Measurements from ENCODE around the gene RELA. TPM values are rescaled to one million over a fixed set of nuclear protein-coding genes. Genes with fewer than 3 reads are reported as not detected.

Gene RELA
- total RNA-seq, 4 donors from 2014 or later: 61.9 to 73.5 (median 67.5) TPM

GRCh38 chr11:65622011-65622410 lies 40.7 kb downstream of the RELA start:
- DNase-seq (ENCODE audit: low spot score in 2 of 2): no peak
- 92 to 93% methylated on average over 14 to 16 of the region's 16 CpGs for WGBS, 2 donors
- no peak overlapping the region for H3K4me3 ChIP-seq (ENCODE audit: low read depth, poor library complexity, severe bottlenecking)
- no peak for TF ChIP-seq CTCF (IDR thresholded peaks at IDR 0.05)
- no peak for TF ChIP-seq POLR2A (IDR thresholded peaks at IDR 0.05)
- intact Hi-C loops (cut with DNase I; ENCODE audit: low total_unique reads): no loop called here

DNA sequence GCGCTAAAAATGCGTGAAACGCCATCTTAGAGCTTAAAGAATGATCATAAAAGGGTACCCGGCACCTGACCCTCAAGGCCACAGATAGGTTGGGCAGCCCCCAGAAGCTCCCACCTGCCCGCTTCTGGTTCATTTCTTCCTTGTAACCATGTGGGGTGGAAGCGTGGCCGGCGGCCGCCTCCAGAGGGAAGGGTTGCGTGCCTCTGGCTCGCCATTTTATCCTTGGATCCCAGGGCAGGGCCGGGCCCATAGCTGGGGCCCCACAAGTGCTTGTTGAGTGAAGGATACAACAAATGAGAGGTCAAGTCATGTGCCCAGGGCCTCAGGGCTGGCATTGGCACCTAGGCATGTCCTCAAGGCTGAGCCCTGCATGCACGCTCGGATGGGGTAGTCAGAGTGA lies 41.3 kb downstream of the RELA start:
- H3K4me3 ChIP-seq (ENCODE audit: low read depth, poor library complexity, severe bottlenecking): no peak overlapping the region
- no peak for DNase-seq (ENCODE audit: low spot score in 2 of 2)
- no peak for TF ChIP-seq POLR2A (IDR thresholded peaks at IDR 0.05)
- no peak for TF ChIP-seq CTCF (IDR thresholded peaks at IDR 0.05)
- 92 to 97% methylated on average over 14 of the region's 14 CpGs for WGBS, 2 donors
- intact Hi-C loops (cut with DNase I; ENCODE audit: low total_unique reads): no loop called here

DNA sequence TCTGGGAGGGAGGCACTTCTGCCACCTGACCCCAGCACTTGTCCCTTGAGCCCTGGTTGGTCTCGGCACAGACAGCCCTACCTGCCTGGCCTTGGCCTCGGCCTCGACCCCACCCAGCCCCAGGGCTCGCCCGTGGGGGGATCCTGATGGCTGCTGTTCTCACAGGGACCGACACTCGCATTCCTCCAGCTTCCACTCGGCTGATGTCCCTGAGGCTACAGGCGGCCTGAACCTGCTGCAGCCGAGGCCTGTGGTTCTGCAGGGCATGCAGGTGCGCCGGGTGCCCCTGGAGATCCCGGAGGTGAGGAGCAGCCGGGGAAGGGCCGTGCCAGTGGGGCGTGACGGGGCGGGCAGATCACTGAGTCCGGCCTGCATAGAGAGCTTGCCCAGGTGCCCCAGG lies 42.0 kb downstream of the RELA start:
- TF ChIP-seq CTCF (IDR thresholded peaks at IDR 0.05) (no peak), POLR2A (IDR thresholded peaks at IDR 0.05) (no peak)
- intact Hi-C loops (cut with DNase I; ENCODE audit: low total_unique reads): no loop called here
- DNase-seq (ENCODE audit: low spot score in 2 of 2): no peak
- WGBS, 2 donors: 89 to 91% methylated on average over 16 of the region's 19 CpGs
- H3K4me3 ChIP-seq (ENCODE audit: low read depth, poor library complexity, severe bottlenecking): no peak overlapping the region

DNA sequence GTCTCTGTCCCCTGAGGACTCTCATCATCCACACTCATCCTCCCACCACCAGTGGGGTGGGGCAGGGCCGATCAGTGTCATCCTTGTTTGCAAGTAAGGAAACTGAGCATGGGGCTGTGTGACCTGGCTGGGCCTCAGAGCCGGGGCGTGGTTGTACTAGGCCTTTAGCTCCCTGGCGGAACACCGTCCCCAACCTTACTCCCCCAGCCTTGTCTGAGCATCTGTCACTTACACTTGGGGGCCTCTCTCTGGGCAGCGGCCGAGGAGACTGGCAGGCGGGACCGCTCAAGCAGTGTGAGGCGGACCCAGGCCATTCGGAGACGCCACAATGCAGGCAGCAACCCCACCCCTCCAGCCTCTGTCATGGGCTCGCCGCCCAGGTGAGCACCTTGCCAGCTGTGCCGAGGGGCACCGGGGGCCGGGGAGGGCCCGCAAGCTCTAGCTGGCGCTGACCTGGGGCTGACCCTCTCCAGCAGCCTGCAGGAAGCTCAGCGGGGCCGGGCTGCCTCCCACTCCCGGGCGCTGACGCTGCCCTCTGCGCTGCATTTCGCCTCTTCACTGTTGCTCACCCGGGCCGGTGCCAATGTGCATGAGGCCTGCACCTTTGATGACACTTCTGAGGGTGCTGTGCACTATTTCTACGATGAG lies 43.3 kb downstream of the RELA start:
- WGBS, 2 donors: 93 to 95% methylated on average over 21 to 22 of the region's 29 CpGs
- no peak for DNase-seq (ENCODE audit: low spot score in 2 of 2)
- intact Hi-C loops (cut with DNase I; ENCODE audit: low total_unique reads): no loop called here

GRCh38 chr11:65618763-65619162 lies 44.0 kb downstream of the RELA start:
- no peak for DNase-seq (ENCODE audit: low spot score in 2 of 2)

More for the DNA sequence above, 43.3 kb downstream of the RELA start:
- H3K4me3 ChIP-seq (ENCODE audit: low read depth, poor library complexity, severe bottlenecking): no peak overlapping the region
- TF ChIP-seq CTCF (IDR thresholded peaks at IDR 0.05): no peak
- TF ChIP-seq POLR2A (IDR thresholded peaks at IDR 0.05): no peak

More at GRCh38 chr11:65618763-65619162, 44.0 kb downstream of the RELA start:
- TF ChIP-seq POLR2A (IDR thresholded peaks at IDR 0.05) (no peak), CTCF (IDR thresholded peaks at IDR 0.05) (no peak)
- intact Hi-C loops (cut with DNase I; ENCODE audit: low total_unique reads): no loop called here
- 90 to 95% methylated on average over 14 of the region's 14 CpGs for WGBS, 2 donors
- H3K4me3 ChIP-seq (ENCODE audit: low read depth, poor library complexity, severe bottlenecking): no peak overlapping the region

Data from lower leg skin (tissue), 4 donors.